Measurements from ENCODE around the gene NPHP3.

NPHP3 gene

GRCh38 chr3:132690040-132690439, 32.2 kb downstream of the NPHP3 start:
- no peak for TF ChIP-seq ZNF133 (tag by site-specific recombination; IDR thresholded peaks at IDR 0.05)
- Histone ChIP-seq H3K4me3 (ENCODE audit: low read depth, low read length) (no peak overlapping the region), H3K27ac (ENCODE audit: extremely low read depth, low read depth, low read length) (no peak overlapping the region), H3K9me3 (ENCODE audit: control insufficient read depth, insufficient read depth, low read depth, low read length) (no peaks in the 10 kb centered on the region), H3K4me1 (ENCODE audit: control insufficient read depth, insufficient read depth, low read length) (no peaks in the 10 kb centered on the region), H3K36me3 (ENCODE audit: control insufficient read depth in 2 of 2, insufficient read depth in 1 of 2, low read length in 2 of 2) (peaks cover 8 to 72% of the 10 kb centered on the region in 2 experiments)
- ChIA-PET CTCF (no interaction called here), POLR2A (no interaction called here)

- POLR2A ChIA-PET, result interaction anchor here (0.8 kb wide), 1 partner anchor 10 kb away, joined by 3 read pairs; no protein-coding TSS in a partner anchor
- peaks cover 19 to 61% of the 10 kb centered on the region in 2 experiments for H3K36me3 ChIP-seq (ENCODE audit: control insufficient read depth in 2 of 2, insufficient read depth in 1 of 2, low read length in 2 of 2)
- TF ChIP-seq ZNF292 (tag by site-specific recombination; IDR thresholded peaks at IDR 0.05; ENCODE audit: borderline replicate concordance, low read depth) (no peak), MEIS1 (CRISPR knock-in tag; IDR thresholded peaks at IDR 0.05; ENCODE audit: borderline replicate concordance) (no peak), ZNF488 (tag by site-specific recombination; IDR thresholded peaks at IDR 0.05) (no peak), ZNF133 (tag by site-specific recombination; IDR thresholded peaks at IDR 0.05) (no peak), ZNF664 (tag by site-specific recombination; IDR thresholded peaks at IDR 0.05) (no peak), ZNF37A (tag by site-specific recombination; IDR thresholded peaks at IDR 0.05) (no peak), ZNF335 (tag by site-specific recombination; conservative IDR thresholded peaks at IDR 0.05) (no peak), RBAK (tag by site-specific recombination; IDR thresholded peaks at IDR 0.05) (no peak), ZNF529 (tag by site-specific recombination; IDR thresholded peaks at IDR 0.05; ENCODE audit: insufficient replicate concordance) (no peak), ZNF521 (tag by site-specific recombination; IDR thresholded peaks at IDR 0.05) (no peak), ZNF132 (tag by site-specific recombination; IDR thresholded peaks at IDR 0.05; ENCODE audit: borderline replicate concordance) (no peak), ZNF837 (tag by site-specific recombination; IDR thresholded peaks at IDR 0.05) (no peak)
- TF ChIP-seq, protein P1, sequence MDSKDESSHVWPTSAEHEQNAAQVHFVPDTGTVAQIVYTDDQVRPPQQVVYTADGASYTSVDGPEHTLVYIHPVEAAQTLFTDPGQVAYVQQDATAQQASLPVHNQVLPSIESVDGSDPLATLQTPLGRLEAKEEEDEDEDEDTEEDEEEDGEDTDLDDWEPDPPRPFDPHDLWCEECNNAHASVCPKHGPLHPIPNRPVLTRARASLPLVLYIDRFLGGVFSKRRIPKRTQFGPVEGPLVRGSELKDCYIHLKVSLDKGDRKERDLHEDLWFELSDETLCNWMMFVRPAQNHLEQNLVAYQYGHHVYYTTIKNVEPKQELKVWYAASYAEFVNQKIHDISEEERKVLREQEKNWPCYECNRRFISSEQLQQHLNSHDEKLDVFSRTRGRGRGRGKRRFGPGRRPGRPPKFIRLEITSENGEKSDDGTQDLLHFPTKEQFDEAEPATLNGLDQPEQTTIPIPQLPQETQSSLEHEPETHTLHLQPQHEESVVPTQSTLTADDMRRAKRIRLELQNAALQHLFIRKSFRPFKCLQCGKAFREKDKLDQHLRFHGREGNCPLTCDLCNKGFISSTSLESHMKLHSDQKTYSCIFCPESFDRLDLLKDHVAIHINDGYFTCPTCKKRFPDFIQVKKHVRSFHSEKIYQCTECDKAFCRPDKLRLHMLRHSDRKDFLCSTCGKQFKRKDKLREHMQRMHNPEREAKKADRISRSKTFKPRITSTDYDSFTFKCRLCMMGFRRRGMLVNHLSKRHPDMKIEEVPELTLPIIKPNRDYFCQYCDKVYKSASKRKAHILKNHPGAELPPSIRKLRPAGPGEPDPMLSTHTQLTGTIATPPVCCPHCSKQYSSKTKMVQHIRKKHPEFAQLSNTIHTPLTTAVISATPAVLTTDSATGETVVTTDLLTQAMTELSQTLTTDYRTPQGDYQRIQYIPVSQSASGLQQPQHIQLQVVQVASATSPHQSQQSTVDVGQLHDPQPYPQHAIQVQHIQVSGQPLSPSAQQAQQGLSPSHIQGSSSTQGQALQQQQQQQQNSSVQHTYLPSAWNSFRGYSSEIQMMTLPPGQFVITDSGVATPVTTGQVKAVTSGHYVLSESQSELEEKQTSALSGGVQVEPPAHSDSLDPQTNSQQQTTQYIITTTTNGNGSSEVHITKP (tag by site-specific recombination; IDR thresholded peaks at IDR 0.05), result no peak
- H3K27ac ChIP-seq (ENCODE audit: extremely low read depth, low read depth, low read length), result no peak overlapping the region
- H3K4me1 ChIP-seq (ENCODE audit: control insufficient read depth, insufficient read depth, low read length), result no peaks in the 10 kb centered on the region
- CTCF ChIA-PET, result interaction anchor here (0.5 kb wide), 1 partner anchor 18 kb away, joined by 3 read pairs; no protein-coding TSS in a partner anchor
- no peaks in the 10 kb centered on the region for H3K9me3 ChIP-seq (ENCODE audit: control insufficient read depth, insufficient read depth, low read depth, low read length)
- no peak overlapping the region for H3K4me3 ChIP-seq (ENCODE audit: low read depth, low read length)
These were observed 40.0 kb downstream of the NPHP3 start for GRCh38 chr3:132682201-132682600.

DNA sequence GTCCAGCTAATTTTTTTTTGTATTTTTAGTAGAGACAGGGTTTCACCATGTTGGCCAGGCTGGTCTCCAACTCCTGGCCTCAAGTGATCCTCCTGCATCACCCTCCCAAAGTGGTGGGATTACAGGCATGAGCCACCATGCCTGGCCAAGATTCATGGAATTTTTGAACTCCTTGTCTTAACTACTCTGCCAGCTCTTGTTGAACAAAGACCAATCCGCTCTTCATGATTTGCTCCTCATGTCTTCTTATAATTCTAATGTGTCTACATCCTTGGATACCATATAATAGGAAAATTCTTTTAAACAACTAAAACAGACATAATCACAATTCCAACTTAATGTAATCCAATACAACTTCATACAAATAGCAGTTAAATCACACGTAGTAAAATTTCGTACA, 40.8 kb downstream of the NPHP3 start:
- POLR2A ChIA-PET, result interaction anchor here (0.7 kb wide), 1 partner anchor 1217 kb away, joined by 3 read pairs; no protein-coding TSS in a partner anchor
- no peak overlapping the region for H3K27ac ChIP-seq (ENCODE audit: extremely low read depth, low read depth, low read length)
- H3K4me1 ChIP-seq (ENCODE audit: control insufficient read depth, insufficient read depth, low read length), result no peaks in the 10 kb centered on the region
- no peak overlapping the region for H3K4me3 ChIP-seq (ENCODE audit: low read depth, low read length)
- no peaks in the 10 kb centered on the region for H3K9me3 ChIP-seq (ENCODE audit: control insufficient read depth, insufficient read depth, low read depth, low read length)
- H3K36me3 ChIP-seq (ENCODE audit: control insufficient read depth in 2 of 2, insufficient read depth in 1 of 2, low read length in 2 of 2), result peaks cover 19 to 68% of the 10 kb centered on the region in 2 experiments
- TF ChIP-seq GFI1B (tag by site-specific recombination; IDR thresholded peaks at IDR 0.05), result no peak
- no peak for TF ChIP-seq SP3 (tag by site-specific recombination; IDR thresholded peaks at IDR 0.05)
- TF ChIP-seq ZNF311 (tag by site-specific recombination; IDR thresholded peaks at IDR 0.05; ENCODE audit: borderline replicate concordance), result no peak
- TF ChIP-seq KLF10 (tag by site-specific recombination; IDR thresholded peaks at IDR 0.05), result no peak
- TF ChIP-seq, protein P2, sequence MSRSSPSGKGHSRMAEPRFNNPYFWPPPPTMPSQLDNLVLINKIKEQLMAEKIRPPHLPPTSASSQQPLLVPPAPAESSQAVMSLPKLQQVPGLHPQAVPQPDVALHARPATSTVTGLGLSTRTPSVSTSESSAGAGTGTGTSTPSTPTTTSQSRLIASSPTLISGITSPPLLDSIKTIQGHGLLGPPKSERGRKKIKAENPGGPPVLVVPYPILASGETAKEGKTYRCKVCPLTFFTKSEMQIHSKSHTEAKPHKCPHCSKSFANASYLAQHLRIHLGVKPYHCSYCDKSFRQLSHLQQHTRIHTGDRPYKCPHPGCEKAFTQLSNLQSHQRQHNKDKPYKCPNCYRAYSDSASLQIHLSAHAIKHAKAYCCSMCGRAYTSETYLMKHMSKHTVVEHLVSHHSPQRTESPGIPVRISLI (tag by site-specific recombination; IDR thresholded peaks at IDR 0.05), result no peak
- CTCF ChIA-PET, result interaction anchor here (1.1 kb wide), 1 partner anchor 20 kb away, joined by 3 read pairs; no protein-coding TSS in a partner anchor
